Measurements from ENCODE around the gene MAD1L1. TPM values are rescaled to one million over a fixed set of nuclear protein-coding genes. Genes with fewer than 3 reads are reported as not detected.

The MAD1L1 gene
- total and polyA plus RNA-seq, 7 donors: 11.7 to 17.5 (median 15.6) TPM

DNA sequence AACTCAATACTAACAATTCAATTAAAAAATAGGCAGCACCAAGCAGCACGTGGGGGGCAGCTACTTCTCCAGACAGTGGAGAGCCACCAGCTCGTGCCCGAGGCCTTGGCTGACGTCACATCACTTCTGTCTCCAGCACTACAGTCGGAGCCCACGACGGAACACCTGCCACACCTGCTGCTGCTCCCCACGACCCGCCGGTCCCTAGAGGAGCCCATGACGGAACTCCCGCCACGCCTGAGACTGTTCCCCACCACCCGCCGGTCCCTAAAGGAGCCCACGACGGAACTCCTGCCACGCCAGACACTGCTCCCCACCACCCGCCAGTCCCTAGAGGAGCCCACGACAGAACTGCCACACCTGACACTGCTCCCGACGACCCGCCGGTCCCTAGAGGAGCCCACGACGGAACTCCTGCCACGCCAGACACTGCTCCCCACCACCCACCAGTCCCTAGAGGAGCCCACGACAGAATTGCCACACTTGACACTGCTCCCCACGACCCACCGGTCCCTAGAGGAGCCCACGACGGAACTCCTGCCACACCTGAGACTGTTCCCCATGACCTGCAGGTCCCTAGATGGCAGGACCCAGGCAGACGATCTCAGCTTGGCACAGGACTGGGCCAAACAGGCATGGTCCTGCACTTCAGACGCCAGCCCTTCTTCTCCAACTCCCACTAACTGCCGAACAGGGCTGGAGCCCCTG, 304.7 kb downstream of the MAD1L1 start:
- H3K4me1 ChIP-seq: no peaks in the 10 kb centered on the region
- ATAC-seq (peak in 2 of 4 donors; percentile 15 to 23), DNase-seq (peak in 1 of 2 donors; percentile 38)
- no peaks in the 10 kb centered on the region for H3K27me3 ChIP-seq (ENCODE audit: insufficient read depth in 3 of 3, low read length in 2 of 3)
- TF ChIP-seq, protein P1, sequence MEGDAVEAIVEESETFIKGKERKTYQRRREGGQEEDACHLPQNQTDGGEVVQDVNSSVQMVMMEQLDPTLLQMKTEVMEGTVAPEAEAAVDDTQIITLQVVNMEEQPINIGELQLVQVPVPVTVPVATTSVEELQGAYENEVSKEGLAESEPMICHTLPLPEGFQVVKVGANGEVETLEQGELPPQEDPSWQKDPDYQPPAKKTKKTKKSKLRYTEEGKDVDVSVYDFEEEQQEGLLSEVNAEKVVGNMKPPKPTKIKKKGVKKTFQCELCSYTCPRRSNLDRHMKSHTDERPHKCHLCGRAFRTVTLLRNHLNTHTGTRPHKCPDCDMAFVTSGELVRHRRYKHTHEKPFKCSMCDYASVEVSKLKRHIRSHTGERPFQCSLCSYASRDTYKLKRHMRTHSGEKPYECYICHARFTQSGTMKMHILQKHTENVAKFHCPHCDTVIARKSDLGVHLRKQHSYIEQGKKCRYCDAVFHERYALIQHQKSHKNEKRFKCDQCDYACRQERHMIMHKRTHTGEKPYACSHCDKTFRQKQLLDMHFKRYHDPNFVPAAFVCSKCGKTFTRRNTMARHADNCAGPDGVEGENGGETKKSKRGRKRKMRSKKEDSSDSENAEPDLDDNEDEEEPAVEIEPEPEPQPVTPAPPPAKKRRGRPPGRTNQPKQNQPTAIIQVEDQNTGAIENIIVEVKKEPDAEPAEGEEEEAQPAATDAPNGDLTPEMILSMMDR (IDR thresholded peaks at IDR 0.05): no peak
- no peak overlapping the region for H3K4me3 ChIP-seq
- H3K36me3 ChIP-seq (ENCODE audit: insufficient read depth in 1 of 2, low read depth in 1 of 2): no peaks in the 10 kb centered on the region
- H3K9me3 ChIP-seq: no peaks in the 10 kb centered on the region
- intact Hi-C loops (cut with DNase I): no loop called here
- H3K27ac ChIP-seq: no peak overlapping the region
- 86 to 88% (median 86%) methylated on average over 32 to 35 of the region's 35 CpGs for WGBS, 3 donors

DNA sequence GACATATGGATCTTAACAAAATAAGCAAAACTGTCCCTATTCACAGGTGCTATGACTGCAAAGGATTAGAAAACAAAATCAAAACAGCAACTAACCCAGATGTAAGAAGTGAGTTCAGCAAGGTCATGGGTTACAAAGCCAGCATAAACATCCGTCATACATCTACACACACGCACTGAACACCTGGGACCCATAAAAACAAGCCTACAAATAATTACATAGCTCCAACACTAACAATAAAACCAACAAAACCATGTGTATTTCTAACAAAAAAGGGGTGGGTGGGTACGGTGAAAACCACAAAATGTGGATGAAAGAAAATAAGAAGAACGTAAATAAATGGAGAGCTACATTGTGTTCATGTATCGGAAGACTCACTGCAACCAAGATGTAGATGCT, 305.8 kb downstream of the MAD1L1 start:
- intact Hi-C loops (cut with DNase I): no loop called here
- no peaks in the 10 kb centered on the region for H3K27me3 ChIP-seq (ENCODE audit: insufficient read depth in 3 of 3, low read length in 2 of 3)
- no peak overlapping the region for H3K4me3 ChIP-seq
- no peaks in the 10 kb centered on the region for H3K4me1 ChIP-seq
- TF ChIP-seq, protein P1 (IDR thresholded peaks at IDR 0.05): no peak
- WGBS, 3 donors: 87 to 93% (median 91%) methylated on average over 5 of the region's 5 CpGs
- DNase-seq (no peak), ATAC-seq (no peak)
- H3K9me3 ChIP-seq: no peaks in the 10 kb centered on the region
- H3K36me3 ChIP-seq (ENCODE audit: insufficient read depth in 1 of 2, low read depth in 1 of 2): no peaks in the 10 kb centered on the region
- no peak overlapping the region for H3K27ac ChIP-seq

DNA sequence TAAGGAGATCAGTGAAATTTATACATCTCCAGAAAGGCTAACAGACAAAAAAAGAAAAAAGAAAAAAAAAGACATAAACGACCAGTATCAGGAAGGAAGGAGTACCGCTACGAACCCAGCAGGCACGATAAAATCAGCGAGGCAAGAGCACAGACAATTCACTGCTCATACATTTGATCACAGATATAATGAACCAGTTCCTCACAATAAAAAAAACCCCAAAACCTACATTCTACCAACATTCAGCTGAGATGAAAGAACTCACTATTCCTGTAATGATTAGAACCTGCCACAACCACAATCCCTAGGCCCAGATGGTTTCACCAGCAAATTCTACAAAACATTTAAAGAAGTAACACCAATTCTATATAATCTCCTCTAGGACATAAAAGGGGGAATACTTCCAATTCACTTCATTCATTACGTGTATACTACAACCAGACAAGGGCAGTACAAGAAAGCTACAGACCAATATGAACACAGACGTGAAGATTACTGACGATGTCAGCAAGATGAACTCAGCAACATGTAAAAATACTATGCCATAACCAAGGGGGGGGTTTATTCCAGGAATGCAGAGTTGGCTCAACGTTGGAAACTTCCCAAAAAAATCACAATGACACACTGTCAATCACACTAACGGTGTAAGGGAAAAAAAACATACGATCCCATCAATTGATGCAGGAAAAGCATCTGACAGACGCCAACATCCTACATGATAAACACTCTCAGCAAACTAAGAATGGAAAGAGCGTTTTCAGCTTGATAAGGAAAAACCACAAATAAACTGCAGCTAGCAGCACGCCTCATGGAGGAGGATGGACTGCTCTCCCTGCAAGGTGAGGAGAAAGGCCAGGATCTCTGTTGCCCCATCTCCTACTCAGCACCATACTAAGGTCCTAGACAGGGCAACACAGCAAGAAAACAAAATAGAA, 306.5 kb downstream of the MAD1L1 start:
- DNase-seq (no peak), ATAC-seq (no peak)
- H3K4me1 ChIP-seq: no peaks in the 10 kb centered on the region
- no peaks in the 10 kb centered on the region for H3K36me3 ChIP-seq (ENCODE audit: insufficient read depth in 1 of 2, low read depth in 1 of 2)
- no peak overlapping the region for H3K27ac ChIP-seq
- no peak overlapping the region for H3K4me3 ChIP-seq
- no peaks in the 10 kb centered on the region for H3K27me3 ChIP-seq (ENCODE audit: insufficient read depth in 3 of 3, low read length in 2 of 3)
- no peaks in the 10 kb centered on the region for H3K9me3 ChIP-seq
- TF ChIP-seq, protein P1 (IDR thresholded peaks at IDR 0.05): no peak
- intact Hi-C loops (cut with DNase I): no loop called here
- WGBS, 3 donors: 77 to 82% (median 78%) methylated on average over 14 of the region's 14 CpGs

DNA sequence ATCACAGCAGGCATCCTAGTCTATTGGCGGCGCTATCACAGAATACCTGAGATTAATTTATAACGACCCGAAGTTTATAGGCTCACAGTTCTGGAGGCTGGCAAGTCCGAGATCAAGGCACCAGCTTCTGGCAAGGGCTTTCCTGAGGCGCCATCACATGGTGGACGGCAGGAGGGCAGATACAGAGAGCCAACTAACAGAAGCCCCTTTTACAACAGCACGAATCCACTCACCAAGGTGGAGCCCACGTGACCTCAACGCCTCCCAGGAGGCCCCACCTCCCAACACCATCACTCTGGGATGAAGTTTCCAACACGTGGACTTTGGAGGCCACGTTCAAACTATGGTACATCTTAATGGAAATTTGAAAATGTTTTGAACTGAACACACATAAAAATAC, 307.4 kb downstream of the MAD1L1 start:
- ATAC-seq (no peak), DNase-seq (peak in 1 of 2 donors; percentile 50)
- 84 to 87% (median 84%) methylated on average over 12 of the region's 12 CpGs for WGBS, 3 donors
- TF ChIP-seq, protein P1 (IDR thresholded peaks at IDR 0.05): no peak
- intact Hi-C loops (cut with DNase I): no loop called here
- Histone ChIP-seq H3K4me1 (no peaks in the 10 kb centered on the region), H3K27ac (no peak overlapping the region), H3K4me3 (no peak overlapping the region), H3K9me3 (no peaks in the 10 kb centered on the region), H3K36me3 (ENCODE audit: insufficient read depth in 1 of 2, low read depth in 1 of 2) (no peaks in the 10 kb centered on the region), H3K27me3 (ENCODE audit: insufficient read depth in 3 of 3, low read length in 2 of 3) (no peaks in the 10 kb centered on the region)
